ENCODE measurements around the gene QSOX2.

Gene QSOX2

GRCh38 chr9:136211441-136212344, 33.9 kb downstream of the QSOX2 start:
- Histone ChIP-seq H3K36me3 (ENCODE audit: control insufficient read depth in 2 of 2, insufficient read depth in 1 of 2, low read length in 2 of 2) (peaks cover 0 to 70% of the 10 kb centered on the region in 2 experiments; a peak in 2 of 3 replicates), H3K9me3 (ENCODE audit: control insufficient read depth, insufficient read depth, low read depth, low read length) (no peaks in the 10 kb centered on the region), H3K4me1 (ENCODE audit: control insufficient read depth, insufficient read depth, low read length) (no peaks in the 10 kb centered on the region), H3K27ac (ENCODE audit: extremely low read depth, low read depth, low read length) (no peak overlapping the region), H3K4me3 (ENCODE audit: low read depth, low read length) (no peak overlapping the region)
- TF ChIP-seq WT1 (tag by site-specific recombination; IDR thresholded peaks at IDR 0.05), result no peak
- TF ChIP-seq ZBTB49 (tag by site-specific recombination; IDR thresholded peaks at IDR 0.05; ENCODE audit: low read depth), result no peak
- TF ChIP-seq ZNF221 (tag by site-specific recombination; IDR thresholded peaks at IDR 0.05; ENCODE audit: borderline replicate concordance), result no peak
- peak; percentile 32; the same call in 1 of the 2 replicates for TF ChIP-seq ZFHX2 (tag by site-specific recombination; conservative IDR thresholded peaks at IDR 0.05)
- TF ChIP-seq ZNF600 (tag by site-specific recombination; IDR thresholded peaks at IDR 0.05), result peak; percentile 70
- no peak for TF ChIP-seq ZNF146 (tag by site-specific recombination; IDR thresholded peaks at IDR 0.05)
- TF ChIP-seq ZBTB17 (tag by site-specific recombination; IDR thresholded peaks at IDR 0.05), result no peak
- TF ChIP-seq ZSCAN16 (tag by site-specific recombination; IDR thresholded peaks at IDR 0.05), result no peak
- CTCF ChIA-PET, result interaction anchor here (0.6 to 1.0 kb wide), 4 partner anchors 14 to 90 kb away, joined by 3 read pairs; no protein-coding TSS in a partner anchor
- POLR2A ChIA-PET, result no interaction called here

- CTCF ChIA-PET, result interaction anchor here (0.6 to 2.7 kb wide), 4 partner anchors 8 to 73 kb away, joined by 3 to 10 read pairs (median 4); no protein-coding TSS in a partner anchor
- peaks cover 0 to 64% of the 10 kb centered on the region in 2 experiments; a peak in 2 of 3 replicates for H3K36me3 ChIP-seq (ENCODE audit: control insufficient read depth in 2 of 2, insufficient read depth in 1 of 2, low read length in 2 of 2)
Measured at GRCh38 chr9:136211006-136211405, 34.6 kb downstream of the QSOX2 start.

More at GRCh38 chr9:136211006-136211405, 34.6 kb downstream of the QSOX2 start:
- no peak overlapping the region for H3K27ac ChIP-seq (ENCODE audit: extremely low read depth, low read depth, low read length)
- TF ChIP-seq SCRT2 (tag by site-specific recombination; IDR thresholded peaks at IDR 0.05), result no peak
- TF ChIP-seq EGR2 (tag by site-specific recombination; IDR thresholded peaks at IDR 0.05; ENCODE audit: low read depth), result no peak
- TF ChIP-seq MYNN (tag by site-specific recombination; IDR thresholded peaks at IDR 0.05; ENCODE audit: borderline replicate concordance), result no peak
- no peak for TF ChIP-seq GLI2 (tag by site-specific recombination; IDR thresholded peaks at IDR 0.05; ENCODE audit: borderline replicate concordance, low read depth)
- no peak for TF ChIP-seq ZNF692 (tag by site-specific recombination; IDR thresholded peaks at IDR 0.05)
- TF ChIP-seq ZNF311 (tag by site-specific recombination; IDR thresholded peaks at IDR 0.05; ENCODE audit: borderline replicate concordance), result no peak
- TF ChIP-seq SP2 (tag by site-specific recombination; IDR thresholded peaks at IDR 0.05), result no peak
- TF ChIP-seq ZNF560 (tag by site-specific recombination; IDR thresholded peaks at IDR 0.05; ENCODE audit: borderline replicate concordance), result no peak
- TF ChIP-seq ZNF155 (tag by site-specific recombination; IDR thresholded peaks at IDR 0.05), result no peak
- no peak for TF ChIP-seq YY1 (tag by site-specific recombination; IDR thresholded peaks at IDR 0.05)
- TF ChIP-seq KLF8 (tag by site-specific recombination; IDR thresholded peaks at IDR 0.05), result no peak
- TF ChIP-seq ZNF514 (tag by site-specific recombination; IDR thresholded peaks at IDR 0.05), result no peak
- TF ChIP-seq ZNF639 (tag by site-specific recombination; IDR thresholded peaks at IDR 0.05), result no peak
- no peak for TF ChIP-seq ZNF623 (tag by site-specific recombination; IDR thresholded peaks at IDR 0.05)
- no peak for TF ChIP-seq ZFP41 (tag by site-specific recombination; IDR thresholded peaks at IDR 0.05; ENCODE audit: borderline replicate concordance)
- no peaks in the 10 kb centered on the region for H3K4me1 ChIP-seq (ENCODE audit: control insufficient read depth, insufficient read depth, low read length)
- POLR2A ChIA-PET, result no interaction called here
- H3K9me3 ChIP-seq (ENCODE audit: control insufficient read depth, insufficient read depth, low read depth, low read length), result no peaks in the 10 kb centered on the region
- no peak overlapping the region for H3K4me3 ChIP-seq (ENCODE audit: low read depth, low read length)

Data from HEK293 (cell line).